H1 (cell line): ENCODE measurements around the gene IFIT5. TPM values are rescaled to one million over a fixed set of nuclear protein-coding genes. Genes with fewer than 3 reads are reported as not detected.

Experiments used
- CTCF ChIA-PET: fragments of 300-600 bp; sonication (Branson Sonifier 250); formaldehyde crosslinking; loops from one replicate; lab custom pipeline; 2021; ENCODE audit not compliant: partially characterized antibody; lab: Charles Lee
- POLR2A ChIA-PET: fragments of 300-600 bp; sonication (Branson Sonifier 250); formaldehyde crosslinking; loops from one replicate; lab custom pipeline; 2021; ENCODE audit warnings: inconsistent platforms; ENCODE audit not compliant: partially characterized antibody; lab: Charles Lee
- DNase-seq, 2 experiments: peaks; one replicate each; pipeline versions ENCODE4 v3.0.0 to v3.0.0-alpha.2; 2010 to 2022; ENCODE audit warnings: low spot score in 2 of 2, low read depth in 1 of 2, mixed read lengths in 1 of 2
- FAIRE-seq: peaks from 2 replicates; lab custom pipeline; 2011; peaks lifted over from hg19 to GRCh38; lab: Jason Lieb, UNC
- H2AFZ ChIP-seq: 2 replicates; pipeline ENCODE4 v1.8.1; 2012; ENCODE audit warnings: low read length, inconsistent platforms
- H2AK5ac ChIP-seq: 2 replicates; pipeline ENCODE4 v1.6.1; 2013; ENCODE audit warnings: low read depth, low read length
- H2BK120ac ChIP-seq: replicated peaks from 2 replicates; pipeline ENCODE3; 2013; ENCODE audit warnings: low read depth, low read length, inconsistent platforms
- H2BK12ac ChIP-seq: 2 replicates; pipeline ENCODE4 v1.6.1; 2013; ENCODE audit warnings: low read depth, low read length
- H2BK15ac ChIP-seq: 2 replicates; pipeline ENCODE4 v1.6.1; 2013; ENCODE audit warnings: low read length
- H2BK20ac ChIP-seq: 2 replicates; pipeline ENCODE4 v1.6.1; 2013; ENCODE audit warnings: low read length
- H2BK5ac ChIP-seq: 2 replicates; pipeline ENCODE4 v1.6.1; 2013; ENCODE audit warnings: low read depth, low read length
- H3K14ac ChIP-seq: 2 replicates; pipeline ENCODE4 v1.6.1; 2013; ENCODE audit warnings: inconsistent platforms; ENCODE audit not compliant: insufficient read length
- H3K18ac ChIP-seq: 2 replicates; pipeline ENCODE4 v1.6.1; 2013; ENCODE audit warnings: low read length; ENCODE audit errors: extremely low read depth
- H3K23ac ChIP-seq: 2 replicates; pipeline ENCODE4 v1.6.1; 2013; ENCODE audit warnings: inconsistent platforms; ENCODE audit not compliant: insufficient read length
- H3K23me2 ChIP-seq: 2 replicates; pipeline ENCODE4 v1.6.1; 2013; ENCODE audit warnings: low read depth, low read length
- H3K27ac ChIP-seq: 2 replicates; pipeline ENCODE4 v1.6.1; 2011; ENCODE audit warnings: low read depth, low read length, inconsistent platforms
- H3K27me3 ChIP-seq, 4 experiments: replicated peaks in 1 of 4; 1 replicate in 1 of 4; 2 replicates in 3 of 4; pipeline versions ENCODE4 v1.6.1 to v1.8.1; 2011 to 2013; ENCODE audit warnings: low read length in 3 of 4, mild to moderate bottlenecking in 3 of 4, inconsistent platforms in 2 of 4, mixed read lengths in 2 of 4, moderate library complexity in 1 of 4; ENCODE audit not compliant: control insufficient read depth in 3 of 4, insufficient read depth in 3 of 4; ENCODE audit errors: extremely low read depth in 1 of 4
- H3K36me3 ChIP-seq, 4 experiments: 2 replicates each; pipeline versions ENCODE4 v1.6.1 to v1.8.1; 2011 to 2013; ENCODE audit warnings: mild to moderate bottlenecking in 4 of 4, low read length in 3 of 4, moderate library complexity in 2 of 4, control low read depth in 1 of 4, inconsistent platforms in 1 of 4; ENCODE audit not compliant: insufficient read depth in 4 of 4, control insufficient read depth in 2 of 4
- H3K4ac ChIP-seq: replicated peaks from 2 replicates; pipeline ENCODE3; 2013; ENCODE audit warnings: low read length, low read depth, mixed read lengths, inconsistent platforms; ENCODE audit not compliant: insufficient read length
- H3K4me1 ChIP-seq, 4 experiments: replicated peaks in 1 of 4; 1 replicate in 1 of 4; 2 replicates in 3 of 4; pipeline versions ENCODE4 v1.6.1 to v1.8.1; 2011 to 2013; ENCODE audit warnings: low read length in 3 of 4, inconsistent platforms in 2 of 4, mixed read lengths in 1 of 4; ENCODE audit not compliant: insufficient read depth in 4 of 4, control insufficient read depth in 3 of 4
- H3K4me2 ChIP-seq, 2 experiments: 2 replicates each; pipeline versions ENCODE4 v1.6.1 to v1.8.1; 2011 to 2013; ENCODE audit warnings: low read depth in 2 of 2, low read length in 2 of 2, control low read depth in 1 of 2, inconsistent platforms in 1 of 2, mild to moderate bottlenecking in 1 of 2; ENCODE audit not compliant: insufficient read depth in 1 of 2
- H3K4me3 ChIP-seq, 4 experiments: fragments of 200-600, 300-600 bp in 1 of 4; sonication (generic), shearing (Covaris generic), sonication (Bioruptor Twin) in 1 of 4; 2 replicates each; pipeline versions ENCODE4 v1.5.1 to v1.8.1; 2011 to 2016; ENCODE audit warnings: low read length in 4 of 4, low read depth in 3 of 4, control low read depth in 2 of 4, inconsistent platforms in 2 of 4, mild to moderate bottlenecking in 2 of 4, mixed read lengths in 1 of 4, moderate library complexity in 1 of 4; ENCODE audit not compliant: insufficient read depth in 2 of 4; ENCODE audit errors: extremely low read depth in 1 of 4
- H3K56ac ChIP-seq: replicated peaks from 2 replicates; pipeline ENCODE3; 2013; ENCODE audit warnings: low read depth, mild to moderate bottlenecking, mixed read lengths, low read length, inconsistent platforms; ENCODE audit not compliant: insufficient read length
- H3K79me1 ChIP-seq: 2 replicates; pipeline ENCODE4 v1.6.1; 2013; ENCODE audit warnings: low read depth, low read length, control low read depth
- H3K79me2 ChIP-seq, 2 experiments: 2 replicates each; pipeline versions ENCODE4 v1.6.1 to v1.8.1; 2012 to 2013; ENCODE audit warnings: low read length in 2 of 2, mild to moderate bottlenecking in 2 of 2, inconsistent platforms in 1 of 2; ENCODE audit not compliant: insufficient read depth in 2 of 2, control insufficient read depth in 1 of 2
- H3K9ac ChIP-seq, 4 experiments: replicated peaks in 1 of 4; 1 replicate in 1 of 4; 2 replicates in 3 of 4; pipeline versions ENCODE4 v1.6.1 to v1.8.1; 2011 to 2013; ENCODE audit warnings: low read depth in 3 of 4, low read length in 3 of 4, control low read depth in 2 of 4, mild to moderate bottlenecking in 2 of 4, moderate library complexity in 2 of 4, inconsistent platforms in 1 of 4; ENCODE audit errors: extremely low read depth in 1 of 4
- H3K9me3 ChIP-seq, 2 experiments: 2 replicates each; pipeline versions ENCODE4 v1.6.1 to v1.8.1; 2012 to 2013; ENCODE audit warnings: mild to moderate bottlenecking in 2 of 2, moderate library complexity in 2 of 2, control low read depth in 1 of 2, inconsistent platforms in 1 of 2, low read depth in 1 of 2, low read length in 1 of 2, mixed read lengths in 1 of 2; ENCODE audit not compliant: insufficient read depth in 2 of 2
- H4K20me1 ChIP-seq, 2 experiments: replicated peaks in 1 of 2; 2 replicates each; pipeline versions ENCODE3 to v1.8.1; 2011 to 2013; ENCODE audit warnings: inconsistent platforms in 2 of 2, low read length in 2 of 2, mild to moderate bottlenecking in 1 of 2; ENCODE audit not compliant: insufficient read depth in 2 of 2, control insufficient read depth in 1 of 2
- H4K5ac ChIP-seq: 2 replicates; pipeline ENCODE4 v1.6.1; 2013; ENCODE audit warnings: low read length, low read depth, mixed read lengths, inconsistent platforms; ENCODE audit not compliant: insufficient read length
- H4K8ac ChIP-seq: 2 replicates; pipeline ENCODE4 v1.8.0; 2013; ENCODE audit warnings: mild to moderate bottlenecking, moderate library complexity, low read length, inconsistent platforms; ENCODE audit not compliant: insufficient read depth; ENCODE audit errors: extremely low read depth
- H4K91ac ChIP-seq: replicated peaks from 2 replicates; pipeline ENCODE3; 2013; ENCODE audit warnings: low read length, mixed read lengths, inconsistent platforms; ENCODE audit not compliant: insufficient read length
- ASH2L ChIP-seq: fragments of 200-600, 300-600 bp; sonication (generic); IDR thresholded peaks from one replicate; pipeline ENCODE4 v1.7.1; 2017; ENCODE audit warnings: low read length
- BACH1 ChIP-seq: IDR thresholded peaks from 2 replicates; pipeline ENCODE4 v1.6.1; 2012; ENCODE audit warnings: low read length, improper control_type of control experiment
- RAD21 ChIP-seq, 2 experiments: IDR thresholded peaks in 1 of 2; conservative IDR thresholded peaks in 1 of 2; 2 replicates each; pipeline ENCODE4 v1.6.1; 2011; ENCODE audit warnings: low read depth in 2 of 2, low read length in 2 of 2, improper control_type of control experiment in 1 of 2, inconsistent platforms in 1 of 2, mild to moderate bottlenecking in 1 of 2, moderate library complexity in 1 of 2
- RFX5 ChIP-seq: IDR thresholded peaks from 2 replicates; pipeline ENCODE4 v1.6.1; 2011; ENCODE audit warnings: low read depth, low read length, improper control_type of control experiment, borderline replicate concordance
- RXRA ChIP-seq: IDR thresholded peaks from 2 replicates; pipeline ENCODE4 v1.6.1; 2011; ENCODE audit warnings: low read depth, mild to moderate bottlenecking, low read length, moderate library complexity; ENCODE audit not compliant: insufficient read depth
- SAP30 ChIP-seq: fragments of 300-600 bp; sonication (generic); IDR thresholded peaks from 2 replicates; pipeline ENCODE4 v1.7.1; 2012; ENCODE audit warnings: low read length, moderate library complexity, mild to moderate bottlenecking, inconsistent platforms; ENCODE audit not compliant: insufficient read depth, insufficient replicate concordance
- TCF12 ChIP-seq: IDR thresholded peaks from 2 replicates; pipeline ENCODE4 v1.6.1; 2011; ENCODE audit warnings: low read depth, mild to moderate bottlenecking, low read length
- ZNF274 ChIP-seq: IDR thresholded peaks from 2 replicates; pipeline ENCODE4 v1.7.0; 2012; ENCODE audit warnings: low read length, borderline replicate concordance; ENCODE audit errors: extremely low read depth
- WGBS, 2 experiments: shearing (Covaris generic) in 1 of 2; methylation state at CpG; one replicate each; pipeline versions ENCODE4 v1.1.6 to v1.1.7; 2013 to 2015; ENCODE audit warnings: low lambda C conversion rate in 2 of 2, mixed read lengths in 2 of 2, inconsistent platforms in 1 of 2, low coverage in 1 of 2, missing lambda C conversion rate in 1 of 2; ENCODE audit not compliant: insufficient replicate concordance in 2 of 2, insufficient coverage in 1 of 2, insufficient read length in 1 of 2; ENCODE audit errors: extremely low coverage in 1 of 2, missing lambda C conversion rate in 1 of 2; 5-methylcytosine and 5-hydroxymethylcytosine counted together
- polyA plus RNA-seq, 7 experiments: library from polyadenylated mRNA; depleted of rRNA in 3 of 7; stranded (reverse) in 5 of 7; unstranded in 2 of 7; fragments of >200 nt in 5 of 7; fragments of 200-250 nt in 2 of 7; gene quantifications; 1 replicate in 5 of 7; 2 replicates in 1 of 7; 4 replicates in 1 of 7; pipeline versions ENCODE4 v1.2.1 to v1.2.3, GENCODE V29; 2011 to 2013; ENCODE audit warnings: missing spikeins in 2 of 7, mixed read lengths in 2 of 7
- total RNA-seq: library from RNA; stranded (reverse); fragmentation: NEBNext Ultra II Directional; extraction: Animal tissue kit (Norgen Biotek cat#: 25700); gene quantifications from 2 replicates; pipeline ENCODE4 v1.2.1, GENCODE V29; 2021
- TF ChIP-seq, protein P1 (sequence below): IDR thresholded peaks from 2 replicates; pipeline ENCODE4 v1.6.1; 2012; ENCODE audit warnings: inconsistent platforms

IFIT5 gene
- total and polyA plus RNA-seq, 2 of the 8 experiments (the other 6 are each of a cell fraction or from before 2014, with no cell fraction given) = 0.94 to 2.6 TPM

DNA sequence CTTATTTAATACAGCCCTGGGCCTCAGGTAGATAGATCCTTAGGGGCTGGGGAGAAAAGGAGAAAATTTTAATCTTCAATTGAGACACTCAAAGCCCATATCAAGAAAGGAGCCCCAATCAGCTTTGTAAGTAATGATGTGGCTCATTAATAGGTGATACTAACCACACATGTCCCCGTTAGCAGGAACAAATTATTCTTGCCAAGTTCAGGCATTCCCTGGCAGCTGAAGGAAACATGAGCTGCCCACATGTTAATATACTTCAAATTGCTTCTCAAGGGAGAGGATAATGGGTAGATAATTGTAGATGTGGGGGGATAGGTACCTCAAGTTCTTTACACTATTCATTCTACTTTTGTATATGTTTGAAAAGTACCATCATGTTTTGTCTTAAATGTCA, 14.5 kb downstream of the IFIT5 start:
- DNase-seq (no peak), FAIRE-seq (no peak)
- no peak overlapping the region for H2BK20ac ChIP-seq
- no peak overlapping the region for H2BK5ac ChIP-seq
- H4K91ac ChIP-seq = no peak overlapping the region
- ChIA-PET CTCF (interaction anchor here (0.7 to 2.7 kb wide), 13 partner anchors 10 to 545 kb away, joined by 3 to 14 read pairs (median 5); no protein-coding TSS in a partner anchor), POLR2A (no interaction called here)
- TF ChIP-seq, protein P1, sequence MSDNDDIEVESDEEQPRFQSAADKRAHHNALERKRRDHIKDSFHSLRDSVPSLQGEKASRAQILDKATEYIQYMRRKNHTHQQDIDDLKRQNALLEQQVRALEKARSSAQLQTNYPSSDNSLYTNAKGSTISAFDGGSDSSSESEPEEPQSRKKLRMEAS = no peak
- no peak for TF ChIP-seq RFX5
- TF ChIP-seq RAD21 (IDR thresholded peaks at IDR 0.05 in 1 of 2, conservative IDR thresholded peaks at IDR 0.05 in 1 of 2; ENCODE audit: low read depth in 2 of 2, low read length in 2 of 2) = no peak
- TF ChIP-seq ASH2L = no peak
- no peak for TF ChIP-seq ZNF274
- no peak for TF ChIP-seq TCF12
- TF ChIP-seq BACH1 = no peak
- TF ChIP-seq RXRA = no peak
- TF ChIP-seq SAP30 = no peak
- no peak overlapping the region for H3K18ac ChIP-seq
- no peak overlapping the region for H3K14ac ChIP-seq
- H3K9ac ChIP-seq = no peak overlapping the region
- no peak overlapping the region for H4K8ac ChIP-seq
- H3K4me3 ChIP-seq = no peak overlapping the region
- no peak overlapping the region for H3K27ac ChIP-seq
- H3K36me3 ChIP-seq = no peaks in the 10 kb centered on the region
- H3K4ac ChIP-seq = no peak overlapping the region
- H3K79me1 ChIP-seq = no peaks in the 10 kb centered on the region
- H3K23ac ChIP-seq = no peak overlapping the region
- no peak overlapping the region for H2BK120ac ChIP-seq
- H2AK5ac ChIP-seq = no peak overlapping the region
- H3K79me2 ChIP-seq = no peaks in the 10 kb centered on the region
- H2BK15ac ChIP-seq = no peak overlapping the region
- H3K4me2 ChIP-seq = no peak overlapping the region
- H3K4me1 ChIP-seq = peaks cover 0 to 13% (median 5%) of the 10 kb centered on the region in 4 experiments; a peak in 2 of 7 replicates
- no peak overlapping the region for H2BK12ac ChIP-seq
- H3K27me3 ChIP-seq = no peaks in the 10 kb centered on the region
- no peak overlapping the region for H4K5ac ChIP-seq
- H3K23me2 ChIP-seq = no peaks in the 10 kb centered on the region
- H3K9me3 ChIP-seq = no peaks in the 10 kb centered on the region
- H2AFZ ChIP-seq = no peak overlapping the region
- 60% methylated on average over 1 of the region's 1 CpG; no CpG with 5 or more reads in 1 of the 2 experiments for WGBS, 2 experiments
- H3K56ac ChIP-seq = no peak overlapping the region
- H4K20me1 ChIP-seq = no peaks in the 10 kb centered on the region
